A549 (cell line): ENCODE measurements around the gene VTA1. TPM values are rescaled to one million over a fixed set of nuclear protein-coding genes. Genes with fewer than 3 reads are reported as not detected.

Source experiments
- ATAC-seq, 2 experiments: fragments of 200-7000 bp in 1 of 2; fragments of >200 bp in 1 of 2; cut with Nextera tagmentation in 1 of 2; cut with Tn5 transposase in 1 of 2; 3 replicates each; pipeline versions ENCODE4 v1.8.0 to v1.9.1; 2018 to 2020; ENCODE audit warnings: mild to moderate bottlenecking in 1 of 2, moderate library complexity in 1 of 2
- CTCF ChIA-PET: fragments of 300-600 bp; sonication (Branson Sonifier 250); formaldehyde crosslinking; extraction: SDS; loops from one replicate; lab custom pipeline; 2021; ENCODE audit warnings: antibody characterized with exemption, inconsistent platforms; lab: Yijun Ruan, JAX
- POLR2A ChIA-PET: fragments of 350-600 bp; formaldehyde crosslinking; extraction: SDS; loops from one replicate; lab custom pipeline; 2021; ENCODE audit warnings: antibody characterized with exemption, inconsistent platforms; lab: Yijun Ruan, JAX
- DNase-seq, 2 experiments: peaks; one replicate each; pipeline versions ENCODE4 v3.0.0 to v3.0.0-alpha.2; 2011 to 2016; ENCODE audit warnings: low read depth in 1 of 2, low spot score in 1 of 2
- FAIRE-seq: peaks from 2 replicates; lab custom pipeline; 2011; peaks lifted over from hg19 to GRCh38; lab: Jason Lieb, UNC
- H3K27ac ChIP-seq, 2 experiments: fragments of >200 bp; sonication (Bioruptor Twin); formaldehyde crosslinking; 3 replicates each; pipeline ENCODE4 v1.5.1; 2016 to 2017
- H3K4me1 ChIP-seq: fragments of >200 bp; sonication (Bioruptor Twin); formaldehyde crosslinking; 3 replicates; pipeline ENCODE4 v1.6.1; 2016
- H3K4me2 ChIP-seq: fragments of >200 bp; sonication (Bioruptor Twin); formaldehyde crosslinking; 3 replicates; pipeline ENCODE4 v1.6.1; 2016
- H3K4me3 ChIP-seq: fragments of >200 bp; sonication (Bioruptor Twin); formaldehyde crosslinking; 3 replicates; pipeline ENCODE4 v1.5.1; 2016
- H3K9me3 ChIP-seq: fragments of >200 bp; sonication (Bioruptor Twin); formaldehyde crosslinking; 3 replicates; pipeline ENCODE4 v1.6.1; 2016
- BHLHE40 ChIP-seq: IDR thresholded peaks from 2 replicates; pipeline ENCODE4 v1.6.1; 2012; ENCODE audit warnings: low read depth, low read length, inconsistent platforms
- CBX8 ChIP-seq: fragments of 200-600 bp; sonication (generic); IDR thresholded peaks from 2 replicates; pipeline ENCODE4 v1.6.1; 2016
- CHD2 ChIP-seq: fragments of 150-350 bp; IDR thresholded peaks from 2 replicates; pipeline ENCODE4 v1.6.1; 2014; ENCODE audit warnings: low read length; ENCODE audit not compliant: partially characterized antibody
- EHMT2 ChIP-seq: fragments of 200-600 bp; sonication (generic); IDR thresholded peaks from 2 replicates; pipeline ENCODE4 v1.6.1; 2016; ENCODE audit warnings: antibody characterized with exemption, low read depth, mild to moderate bottlenecking, moderate library complexity
- EP300 ChIP-seq, 2 experiments: fragments of >200 bp; sonication (Bioruptor Twin); formaldehyde crosslinking; IDR thresholded peaks; 2 replicates in 1 of 2; 3 replicates in 1 of 2; pipeline ENCODE4 v1.6.1; 2016 to 2017
- ESRRA ChIP-seq: fragments of 150-350 bp; IDR thresholded peaks from 2 replicates; pipeline ENCODE4 v1.6.1; 2014; ENCODE audit warnings: mild to moderate bottlenecking, low read length, borderline replicate concordance
- HDAC2 ChIP-seq: fragments of 200-600 bp; sonication (generic); IDR thresholded peaks from 2 replicates; pipeline ENCODE4 v1.6.1; 2016
- HOXB13 ChIP-seq: fragments of 250-450 bp; sonication (Bioruptor Pico); IDR thresholded peaks from 2 replicates; pipeline ENCODE4 v1.5.0; 2020; ENCODE audit warnings: low read depth, mild to moderate bottlenecking, moderate library complexity
- HOXB5 ChIP-seq: fragments of 250-450 bp; sonication (Bioruptor Pico); IDR thresholded peaks from 2 replicates; pipeline ENCODE4 v1.5.0; 2020; ENCODE audit warnings: mild to moderate bottlenecking, moderate library complexity
- JUNB ChIP-seq: fragments of >200 bp; sonication (Bioruptor Twin); formaldehyde crosslinking; IDR thresholded peaks from 2 replicates; pipeline ENCODE4 v1.6.1; 2016
- KDM1A ChIP-seq: fragments of 200-600 bp; sonication (generic); IDR thresholded peaks from 2 replicates; pipeline ENCODE4 v1.6.1; 2016; ENCODE audit warnings: low read depth, mild to moderate bottlenecking
- KDM5A ChIP-seq: fragments of 200-600 bp; sonication (generic); IDR thresholded peaks from 2 replicates; pipeline ENCODE4 v1.6.1; 2016; ENCODE audit warnings: antibody characterized with exemption, mild to moderate bottlenecking
- MAFK ChIP-seq: fragments of 450-650 bp; IDR thresholded peaks from 2 replicates; pipeline ENCODE4 v1.6.1; 2014; ENCODE audit not compliant: partially characterized antibody
- NFE2L2 ChIP-seq: fragments of 150-350 bp; conservative IDR thresholded peaks from 2 replicates; pipeline ENCODE4 v1.6.1; 2014; ENCODE audit warnings: low read length
- NPAS2 ChIP-seq: fragments of 250-450 bp; sonication (Bioruptor Pico); IDR thresholded peaks from 2 replicates; pipeline ENCODE4 v1.8.0; 2022; ENCODE audit warnings: mild to moderate bottlenecking, moderate library complexity, borderline replicate concordance
- NR3C1 ChIP-seq: fragments of >200 bp; sonication (Bioruptor Twin); formaldehyde crosslinking; IDR thresholded peaks from 3 replicates; pipeline ENCODE4 v1.6.1; 2017
- POLR2A ChIP-seq: IDR thresholded peaks from 2 replicates; pipeline ENCODE4 v1.6.1; 2012; ENCODE audit warnings: mild to moderate bottlenecking, low read length
- POLR2AphosphoS2 ChIP-seq: conservative IDR thresholded peaks from 2 replicates; pipeline ENCODE4 v1.6.1; 2012; ENCODE audit warnings: low read length, improper control_type of control experiment, inconsistent platforms
- RARB ChIP-seq: fragments of 250-450 bp; sonication (Bioruptor Pico); IDR thresholded peaks from 2 replicates; pipeline ENCODE4 v1.8.0; 2021; ENCODE audit warnings: mild to moderate bottlenecking, moderate library complexity
- SREBF2 ChIP-seq: fragments of 450-650 bp; IDR thresholded peaks from 2 replicates; pipeline ENCODE4 v1.6.1; 2014; ENCODE audit warnings: mild to moderate bottlenecking, moderate library complexity
- ZFP36 ChIP-seq: fragments of 450-650 bp; IDR thresholded peaks from 2 replicates; pipeline ENCODE4 v1.6.1; 2014; ENCODE audit warnings: borderline replicate concordance; ENCODE audit not compliant: partially characterized antibody
- ZNF302 ChIP-seq: fragments of 250-450 bp; sonication (Bioruptor Pico); IDR thresholded peaks from 2 replicates; pipeline ENCODE4 v1.9.0; 2021; ENCODE audit warnings: inconsistent platforms, mild to moderate bottlenecking, moderate library complexity
- WGBS: methylation state at CpG from one replicate; pipeline ENCODE4 v1.1.6; 2017; ENCODE audit errors: missing lambda C conversion rate; 5-methylcytosine and 5-hydroxymethylcytosine counted together
- polyA plus RNA-seq, 4 experiments: library from polyadenylated mRNA; depleted of rRNA in 3 of 4; stranded (reverse); fragments of >200 nt; fragmentation: RNase III in 1 of 4; extraction: RNeasy Plus Mini Kit Qiagen cat#74134 plus additional on column Dnase treatment in 1 of 4; gene quantifications; 2 replicates in 3 of 4; 3 replicates in 1 of 4; pipeline ENCODE4 v1.2.3, GENCODE V29; 2011 to 2017
- TF ChIP-seq, protein P1 (sequence below): fragments of 450-650 bp; IDR thresholded peaks from 2 replicates; pipeline ENCODE4 v1.6.1; 2014; ENCODE audit warnings: antibody characterized with exemption
- TF ChIP-seq, protein P2 (sequence below): fragments of 250-450 bp; sonication (Bioruptor Pico); IDR thresholded peaks from 2 replicates; pipeline ENCODE4 v1.5.0; 2020; ENCODE audit warnings: low read depth, mild to moderate bottlenecking, moderate library complexity
- TF ChIP-seq, protein P3 (sequence below): fragments of >200 bp; sonication (Bioruptor Twin); formaldehyde crosslinking; IDR thresholded peaks from 3 replicates; pipeline ENCODE4 v1.6.1; 2016
- TF ChIP-seq, protein P4 (sequence below): fragments of 150-350 bp; IDR thresholded peaks from 2 replicates; pipeline ENCODE4 v1.6.1; 2014; ENCODE audit warnings: low read depth, mild to moderate bottlenecking, low read length
- TF ChIP-seq, protein P5 (sequence below): fragments of 200-600 bp; sonication (generic); IDR thresholded peaks from 2 replicates; pipeline ENCODE4 v1.6.1; 2016; ENCODE audit warnings: antibody characterized with exemption, mild to moderate bottlenecking, moderate library complexity
- TF ChIP-seq, protein P6 (sequence below): IDR thresholded peaks from 2 replicates; pipeline ENCODE4 v1.6.1; 2012; ENCODE audit warnings: low read depth, borderline replicate concordance

The VTA1 gene
- polyA plus RNA-seq, 2 of the 4 experiments (the other 2 are of a cell fraction) = 44.3 to 88.0 TPM

DNA sequence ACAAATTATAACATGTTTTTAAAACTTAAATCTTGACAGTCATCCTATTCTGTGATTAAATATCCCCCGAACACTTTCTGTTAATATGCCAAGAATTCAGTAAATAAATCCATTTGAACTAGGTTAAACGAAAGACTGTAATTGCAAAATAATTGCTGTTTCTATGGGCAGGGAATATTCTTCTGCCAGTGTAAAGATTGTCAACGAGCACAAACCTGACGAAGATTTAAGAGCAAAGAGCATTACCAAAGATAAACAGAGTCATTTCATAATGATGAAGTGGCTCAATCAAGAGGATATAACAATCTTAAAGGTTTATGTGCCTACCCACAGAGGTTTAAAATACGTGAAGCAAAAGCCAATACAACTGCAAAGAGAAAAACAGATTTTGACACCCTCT lies 78.5 kb downstream of the VTA1 start:
- POLR2A ChIA-PET = no interaction called here
- no peak for ATAC-seq
- TF ChIP-seq ZFP36 (no peak), BHLHE40 (no peak), MAFK (no peak), KDM1A (no peak), HOXB13 (CRISPR knock-in tag) (no peak), NFE2L2 (no peak), HDAC2 (no peak), CHD2 (no peak), EHMT2 (no peak), HOXB5 (CRISPR knock-in tag) (no peak), RARB (CRISPR knock-in tag) (no peak), ESRRA (no peak), EP300 (IDR thresholded peaks at IDR 0.05) (no peak)
- TF ChIP-seq, protein P1, sequence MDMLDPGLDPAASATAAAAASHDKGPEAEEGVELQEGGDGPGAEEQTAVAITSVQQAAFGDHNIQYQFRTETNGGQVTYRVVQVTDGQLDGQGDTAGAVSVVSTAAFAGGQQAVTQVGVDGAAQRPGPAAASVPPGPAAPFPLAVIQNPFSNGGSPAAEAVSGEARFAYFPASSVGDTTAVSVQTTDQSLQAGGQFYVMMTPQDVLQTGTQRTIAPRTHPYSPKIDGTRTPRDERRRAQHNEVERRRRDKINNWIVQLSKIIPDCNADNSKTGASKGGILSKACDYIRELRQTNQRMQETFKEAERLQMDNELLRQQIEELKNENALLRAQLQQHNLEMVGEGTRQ = no peak
- TF ChIP-seq, protein P2, sequence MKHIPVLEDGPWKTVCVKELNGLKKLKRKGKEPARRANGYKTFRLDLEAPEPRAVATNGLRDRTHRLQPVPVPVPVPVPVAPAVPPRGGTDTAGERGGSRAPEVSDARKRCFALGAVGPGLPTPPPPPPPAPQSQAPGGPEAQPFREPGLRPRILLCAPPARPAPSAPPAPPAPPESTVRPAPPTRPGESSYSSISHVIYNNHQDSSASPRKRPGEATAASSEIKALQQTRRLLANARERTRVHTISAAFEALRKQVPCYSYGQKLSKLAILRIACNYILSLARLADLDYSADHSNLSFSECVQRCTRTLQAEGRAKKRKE (CRISPR knock-in tag) = no peak
- TF ChIP-seq, protein P3, sequence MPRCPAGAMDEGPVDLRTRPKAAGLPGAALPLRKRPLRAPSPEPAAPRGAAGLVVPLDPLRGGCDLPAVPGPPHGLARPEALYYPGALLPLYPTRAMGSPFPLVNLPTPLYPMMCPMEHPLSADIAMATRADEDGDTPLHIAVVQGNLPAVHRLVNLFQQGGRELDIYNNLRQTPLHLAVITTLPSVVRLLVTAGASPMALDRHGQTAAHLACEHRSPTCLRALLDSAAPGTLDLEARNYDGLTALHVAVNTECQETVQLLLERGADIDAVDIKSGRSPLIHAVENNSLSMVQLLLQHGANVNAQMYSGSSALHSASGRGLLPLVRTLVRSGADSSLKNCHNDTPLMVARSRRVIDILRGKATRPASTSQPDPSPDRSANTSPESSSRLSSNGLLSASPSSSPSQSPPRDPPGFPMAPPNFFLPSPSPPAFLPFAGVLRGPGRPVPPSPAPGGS = no peak
- TF ChIP-seq, protein P4, sequence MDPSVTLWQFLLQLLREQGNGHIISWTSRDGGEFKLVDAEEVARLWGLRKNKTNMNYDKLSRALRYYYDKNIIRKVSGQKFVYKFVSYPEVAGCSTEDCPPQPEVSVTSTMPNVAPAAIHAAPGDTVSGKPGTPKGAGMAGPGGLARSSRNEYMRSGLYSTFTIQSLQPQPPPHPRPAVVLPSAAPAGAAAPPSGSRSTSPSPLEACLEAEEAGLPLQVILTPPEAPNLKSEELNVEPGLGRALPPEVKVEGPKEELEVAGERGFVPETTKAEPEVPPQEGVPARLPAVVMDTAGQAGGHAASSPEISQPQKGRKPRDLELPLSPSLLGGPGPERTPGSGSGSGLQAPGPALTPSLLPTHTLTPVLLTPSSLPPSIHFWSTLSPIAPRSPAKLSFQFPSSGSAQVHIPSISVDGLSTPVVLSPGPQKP = no peak

DNA sequence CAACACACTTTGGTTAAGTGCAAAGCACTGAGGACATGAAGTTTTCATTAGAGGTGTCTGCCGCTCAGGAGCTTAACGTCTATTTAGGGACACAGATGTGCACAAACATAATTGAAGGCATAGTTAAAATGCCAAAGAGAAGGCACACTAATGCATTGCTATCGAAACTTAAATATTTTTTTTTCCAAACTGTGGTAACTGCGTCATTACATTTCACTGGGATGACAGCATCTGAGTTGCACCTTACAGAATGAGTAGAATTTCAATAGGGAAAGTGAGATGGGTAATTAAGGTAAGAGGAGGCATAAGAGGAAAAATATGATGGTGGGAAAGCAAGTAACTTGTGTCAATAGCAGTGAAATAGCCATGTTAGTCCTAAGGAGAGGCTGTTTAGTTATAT lies 79.7 kb downstream of the VTA1 start:
- H3K4me2 ChIP-seq = no peak overlapping the region
- no peak overlapping the region for H3K27ac ChIP-seq
- H3K4me3 ChIP-seq = no peak overlapping the region
- FAIRE-seq (no peak), ATAC-seq (no peak), DNase-seq (no peak)
- 90% methylated on average over 4 of the region's 4 CpGs for WGBS
- CTCF ChIA-PET = no interaction called here
- no peaks in the 10 kb centered on the region for H3K4me1 ChIP-seq
- TF ChIP-seq BHLHE40 (no peak), SREBF2 (no peak), ZNF302 (CRISPR knock-in tag) (no peak), NFE2L2 (no peak), NR3C1 (no peak), NPAS2 (CRISPR knock-in tag) (no peak), CBX8 (no peak), POLR2AphosphoS2 (no peak), JUNB (no peak), MAFK (no peak), POLR2A (no peak), EP300 (IDR thresholded peaks at IDR 0.05) (no peak), KDM5A (no peak)
- TF ChIP-seq, protein P2 (CRISPR knock-in tag) = no peak
- TF ChIP-seq, protein P5, sequence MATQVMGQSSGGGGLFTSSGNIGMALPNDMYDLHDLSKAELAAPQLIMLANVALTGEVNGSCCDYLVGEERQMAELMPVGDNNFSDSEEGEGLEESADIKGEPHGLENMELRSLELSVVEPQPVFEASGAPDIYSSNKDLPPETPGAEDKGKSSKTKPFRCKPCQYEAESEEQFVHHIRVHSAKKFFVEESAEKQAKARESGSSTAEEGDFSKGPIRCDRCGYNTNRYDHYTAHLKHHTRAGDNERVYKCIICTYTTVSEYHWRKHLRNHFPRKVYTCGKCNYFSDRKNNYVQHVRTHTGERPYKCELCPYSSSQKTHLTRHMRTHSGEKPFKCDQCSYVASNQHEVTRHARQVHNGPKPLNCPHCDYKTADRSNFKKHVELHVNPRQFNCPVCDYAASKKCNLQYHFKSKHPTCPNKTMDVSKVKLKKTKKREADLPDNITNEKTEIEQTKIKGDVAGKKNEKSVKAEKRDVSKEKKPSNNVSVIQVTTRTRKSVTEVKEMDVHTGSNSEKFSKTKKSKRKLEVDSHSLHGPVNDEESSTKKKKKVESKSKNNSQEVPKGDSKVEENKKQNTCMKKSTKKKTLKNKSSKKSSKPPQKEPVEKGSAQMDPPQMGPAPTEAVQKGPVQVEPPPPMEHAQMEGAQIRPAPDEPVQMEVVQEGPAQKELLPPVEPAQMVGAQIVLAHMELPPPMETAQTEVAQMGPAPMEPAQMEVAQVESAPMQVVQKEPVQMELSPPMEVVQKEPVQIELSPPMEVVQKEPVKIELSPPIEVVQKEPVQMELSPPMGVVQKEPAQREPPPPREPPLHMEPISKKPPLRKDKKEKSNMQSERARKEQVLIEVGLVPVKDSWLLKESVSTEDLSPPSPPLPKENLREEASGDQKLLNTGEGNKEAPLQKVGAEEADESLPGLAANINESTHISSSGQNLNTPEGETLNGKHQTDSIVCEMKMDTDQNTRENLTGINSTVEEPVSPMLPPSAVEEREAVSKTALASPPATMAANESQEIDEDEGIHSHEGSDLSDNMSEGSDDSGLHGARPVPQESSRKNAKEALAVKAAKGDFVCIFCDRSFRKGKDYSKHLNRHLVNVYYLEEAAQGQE = no peak
- TF ChIP-seq, protein P3 = no peak
- TF ChIP-seq, protein P6, sequence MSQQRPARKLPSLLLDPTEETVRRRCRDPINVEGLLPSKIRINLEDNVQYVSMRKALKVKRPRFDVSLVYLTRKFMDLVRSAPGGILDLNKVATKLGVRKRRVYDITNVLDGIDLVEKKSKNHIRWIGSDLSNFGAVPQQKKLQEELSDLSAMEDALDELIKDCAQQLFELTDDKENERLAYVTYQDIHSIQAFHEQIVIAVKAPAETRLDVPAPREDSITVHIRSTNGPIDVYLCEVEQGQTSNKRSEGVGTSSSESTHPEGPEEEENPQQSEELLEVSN = no peak
- no peaks in the 10 kb centered on the region for H3K9me3 ChIP-seq
- POLR2A ChIA-PET = no interaction called here

More for the DNA sequence above, 78.5 kb downstream of the VTA1 start:
- Histone ChIP-seq H3K27ac (no peak overlapping the region), H3K4me2 (no peak overlapping the region), H3K4me1 (no peaks in the 10 kb centered on the region), H3K4me3 (no peak overlapping the region), H3K9me3 (no peaks in the 10 kb centered on the region)
- no peak for FAIRE-seq
- WGBS = 81% methylated on average over 5 of the region's 5 CpGs
- CTCF ChIA-PET = no interaction called here
- DNase-seq = no peak
